ENCODE data around the gene AADACL3.

- TF ChIP-seq CTCF (IDR thresholded peaks at IDR 0.05), result no peak
- no peak for TF ChIP-seq POLR2A (IDR thresholded peaks at IDR 0.05)
Measured at GRCh38 chr1:12709696-12710095, 6.2 kb upstream of the AADACL3 start.
